ENCODE measurements around the gene SLC25A21. TPM values are rescaled to one million over a fixed set of nuclear protein-coding genes. Genes with fewer than 3 reads are reported as not detected.

Gene SLC25A21
- total RNA-seq, 1 experiment from 2014 or later: 2.1 TPM

DNA sequence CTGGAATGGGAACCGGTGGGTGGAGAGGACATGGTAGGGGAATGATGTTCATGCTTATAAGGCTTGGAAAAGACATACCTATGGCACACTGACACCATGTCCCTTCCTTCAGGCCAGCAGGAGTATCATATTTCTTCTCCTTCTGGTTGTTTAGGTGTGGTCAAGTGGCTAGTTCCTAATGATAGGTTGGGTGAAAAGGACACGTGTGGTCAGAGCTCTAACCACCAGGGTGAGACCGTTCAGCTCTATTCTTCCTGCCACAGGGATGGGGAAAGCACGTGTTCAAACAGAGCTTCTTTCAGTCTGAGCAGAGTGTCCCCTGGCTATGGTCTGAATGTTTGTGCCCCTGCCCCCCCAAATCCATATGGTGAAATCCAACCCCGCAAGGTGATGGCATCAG, 301.6 kb downstream of the SLC25A21 start:
- Histone ChIP-seq H3K36me3 (ENCODE audit: control insufficient read depth, insufficient read depth, low read length) (no peaks in the 10 kb centered on the region), H3K4me1 (ENCODE audit: control insufficient read depth, insufficient read depth, low read length) (no peaks in the 10 kb centered on the region), H3K4me3 (ENCODE audit: low read depth in 2 of 2, low read length in 2 of 2) (no peak overlapping the region), H3K27ac (ENCODE audit: low read length) (no peak overlapping the region), H3K9me3 (ENCODE audit: control insufficient read depth, insufficient read depth, low read depth, low read length) (no peaks in the 10 kb centered on the region), H3K27me3 (ENCODE audit: control insufficient read depth, insufficient read depth, low read length) (no peaks in the 10 kb centered on the region)
- no peak for TF ChIP-seq POLR2AphosphoS5 (IDR thresholded peaks at IDR 0.05; ENCODE audit: low read depth, low read length)
- no peak for TF ChIP-seq TCF7L2 (IDR thresholded peaks at IDR 0.05; ENCODE audit: low read depth, low read length)
- TF ChIP-seq, protein P1, sequence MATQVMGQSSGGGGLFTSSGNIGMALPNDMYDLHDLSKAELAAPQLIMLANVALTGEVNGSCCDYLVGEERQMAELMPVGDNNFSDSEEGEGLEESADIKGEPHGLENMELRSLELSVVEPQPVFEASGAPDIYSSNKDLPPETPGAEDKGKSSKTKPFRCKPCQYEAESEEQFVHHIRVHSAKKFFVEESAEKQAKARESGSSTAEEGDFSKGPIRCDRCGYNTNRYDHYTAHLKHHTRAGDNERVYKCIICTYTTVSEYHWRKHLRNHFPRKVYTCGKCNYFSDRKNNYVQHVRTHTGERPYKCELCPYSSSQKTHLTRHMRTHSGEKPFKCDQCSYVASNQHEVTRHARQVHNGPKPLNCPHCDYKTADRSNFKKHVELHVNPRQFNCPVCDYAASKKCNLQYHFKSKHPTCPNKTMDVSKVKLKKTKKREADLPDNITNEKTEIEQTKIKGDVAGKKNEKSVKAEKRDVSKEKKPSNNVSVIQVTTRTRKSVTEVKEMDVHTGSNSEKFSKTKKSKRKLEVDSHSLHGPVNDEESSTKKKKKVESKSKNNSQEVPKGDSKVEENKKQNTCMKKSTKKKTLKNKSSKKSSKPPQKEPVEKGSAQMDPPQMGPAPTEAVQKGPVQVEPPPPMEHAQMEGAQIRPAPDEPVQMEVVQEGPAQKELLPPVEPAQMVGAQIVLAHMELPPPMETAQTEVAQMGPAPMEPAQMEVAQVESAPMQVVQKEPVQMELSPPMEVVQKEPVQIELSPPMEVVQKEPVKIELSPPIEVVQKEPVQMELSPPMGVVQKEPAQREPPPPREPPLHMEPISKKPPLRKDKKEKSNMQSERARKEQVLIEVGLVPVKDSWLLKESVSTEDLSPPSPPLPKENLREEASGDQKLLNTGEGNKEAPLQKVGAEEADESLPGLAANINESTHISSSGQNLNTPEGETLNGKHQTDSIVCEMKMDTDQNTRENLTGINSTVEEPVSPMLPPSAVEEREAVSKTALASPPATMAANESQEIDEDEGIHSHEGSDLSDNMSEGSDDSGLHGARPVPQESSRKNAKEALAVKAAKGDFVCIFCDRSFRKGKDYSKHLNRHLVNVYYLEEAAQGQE (IDR thresholded peaks at IDR 0.05; ENCODE audit: insufficient read depth in 1 of 2, low read depth in 2 of 2, low read length in 1 of 2): no peak
- TF ChIP-seq, protein P2, sequence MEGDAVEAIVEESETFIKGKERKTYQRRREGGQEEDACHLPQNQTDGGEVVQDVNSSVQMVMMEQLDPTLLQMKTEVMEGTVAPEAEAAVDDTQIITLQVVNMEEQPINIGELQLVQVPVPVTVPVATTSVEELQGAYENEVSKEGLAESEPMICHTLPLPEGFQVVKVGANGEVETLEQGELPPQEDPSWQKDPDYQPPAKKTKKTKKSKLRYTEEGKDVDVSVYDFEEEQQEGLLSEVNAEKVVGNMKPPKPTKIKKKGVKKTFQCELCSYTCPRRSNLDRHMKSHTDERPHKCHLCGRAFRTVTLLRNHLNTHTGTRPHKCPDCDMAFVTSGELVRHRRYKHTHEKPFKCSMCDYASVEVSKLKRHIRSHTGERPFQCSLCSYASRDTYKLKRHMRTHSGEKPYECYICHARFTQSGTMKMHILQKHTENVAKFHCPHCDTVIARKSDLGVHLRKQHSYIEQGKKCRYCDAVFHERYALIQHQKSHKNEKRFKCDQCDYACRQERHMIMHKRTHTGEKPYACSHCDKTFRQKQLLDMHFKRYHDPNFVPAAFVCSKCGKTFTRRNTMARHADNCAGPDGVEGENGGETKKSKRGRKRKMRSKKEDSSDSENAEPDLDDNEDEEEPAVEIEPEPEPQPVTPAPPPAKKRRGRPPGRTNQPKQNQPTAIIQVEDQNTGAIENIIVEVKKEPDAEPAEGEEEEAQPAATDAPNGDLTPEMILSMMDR (IDR thresholded peaks at IDR 0.05): no peak
- no peak for TF ChIP-seq SIN3A (IDR thresholded peaks at IDR 0.05; ENCODE audit: borderline replicate concordance, insufficient read depth, low read depth, low read length)
- in situ Hi-C loops (cut with HindIII; ENCODE audit: low pct_unique_long_range_greater_than_20kb, low sequenced_read_pairs) (no loop called here), intact Hi-C loops (cut with micrococcal nuclease; ENCODE audit: unreplicated experiment) (no loop called here)
- BruUV-seq (replicated peaks): no TSS peak
- no peak for DNase-seq (ENCODE audit: low read depth, low spot score)
- ATAC-seq: no peak
- POLR2A ChIA-PET: no interaction called here
- CTCF ChIA-PET: interaction anchor here (0.7 kb wide), 1 partner anchor 44 kb away, joined by 3 read pairs; no protein-coding TSS in a partner anchor

DNA sequence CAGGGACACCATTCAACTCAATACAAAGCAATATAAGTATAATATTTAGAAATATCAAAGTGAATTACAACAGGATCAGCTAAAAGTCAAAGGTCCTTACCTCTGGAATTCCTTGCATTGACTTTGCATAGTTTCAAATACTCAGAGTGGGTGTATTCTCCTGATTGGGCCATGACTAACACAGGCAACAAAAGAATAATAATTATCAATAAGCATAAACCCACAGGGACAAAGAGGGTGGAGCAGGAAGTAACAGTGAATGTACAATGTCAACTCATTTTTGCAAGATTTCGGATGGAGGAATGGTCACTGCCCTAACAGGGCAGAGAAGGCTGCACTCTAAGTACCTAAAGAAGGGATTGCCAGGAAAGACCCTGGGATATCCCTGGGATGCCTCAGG, 303.3 kb downstream of the SLC25A21 start:
- Histone ChIP-seq H3K36me3 (ENCODE audit: control insufficient read depth, insufficient read depth, low read length) (no peaks in the 10 kb centered on the region), H3K4me1 (ENCODE audit: control insufficient read depth, insufficient read depth, low read length) (no peaks in the 10 kb centered on the region), H3K9me3 (ENCODE audit: control insufficient read depth, insufficient read depth, low read depth, low read length) (no peaks in the 10 kb centered on the region), H3K4me3 (ENCODE audit: low read depth in 2 of 2, low read length in 2 of 2) (no peak overlapping the region), H3K27ac (ENCODE audit: low read length) (no peak overlapping the region), H3K27me3 (ENCODE audit: control insufficient read depth, insufficient read depth, low read length) (no peaks in the 10 kb centered on the region)
- intact Hi-C loops (cut with micrococcal nuclease; ENCODE audit: unreplicated experiment) (no loop called here), in situ Hi-C loops (cut with HindIII; ENCODE audit: low pct_unique_long_range_greater_than_20kb, low sequenced_read_pairs) (no loop called here)
- ATAC-seq: no peak
- CTCF ChIA-PET: no interaction called here
- no peak for DNase-seq (ENCODE audit: low read depth, low spot score)
- TF ChIP-seq, protein P2 (IDR thresholded peaks at IDR 0.05): no peak
- TF ChIP-seq, protein P1 (IDR thresholded peaks at IDR 0.05; ENCODE audit: insufficient read depth in 1 of 2, low read depth in 2 of 2, low read length in 1 of 2): no peak
- TF ChIP-seq SIN3A (IDR thresholded peaks at IDR 0.05; ENCODE audit: borderline replicate concordance, insufficient read depth, low read depth, low read length) (no peak), TCF7L2 (IDR thresholded peaks at IDR 0.05; ENCODE audit: low read depth, low read length) (no peak), POLR2AphosphoS5 (IDR thresholded peaks at IDR 0.05; ENCODE audit: low read depth, low read length) (no peak)
- no TSS peak for BruUV-seq (replicated peaks)
- POLR2A ChIA-PET: no interaction called here
